ENCODE results near the gene FCHSD2. TPM values are rescaled to one million over a fixed set of nuclear protein-coding genes. Genes with fewer than 3 reads are reported as not detected.

The FCHSD2 gene
- total and polyA plus RNA-seq, 2 donors (not counting 3 experiments of a cell fraction or from before 2014, with no cell fraction given) = 20.8 to 56.9 TPM

- Histone ChIP-seq H3K9ac (replicated peaks; ENCODE audit: extremely low read depth, insufficient read depth, low read length) (no peak overlapping the region), H3K9me3 (replicated peaks; ENCODE audit: control insufficient read depth, insufficient read depth, low read length) (no peaks in the 10 kb centered on the region), H3K9me1 (replicated peaks; ENCODE audit: control insufficient read depth, extremely low read depth, insufficient read depth, low read length) (no peaks in the 10 kb centered on the region), H3K4me3 (replicated peaks in 1 of 3; ENCODE audit: insufficient read depth in 1 of 3, low read depth in 1 of 3, low read length in 3 of 3) (no peak overlapping the region), H3K27me3 (ENCODE audit: control insufficient read depth in 2 of 2, insufficient read depth in 2 of 2, low read length in 2 of 2) (no peaks in the 10 kb centered on the region), H4K20me1 (replicated peaks; ENCODE audit: control insufficient read depth, extremely low read depth, insufficient read depth, low read length) (no peaks in the 10 kb centered on the region), H3K4me2 (ENCODE audit: insufficient read depth, low read length) (no peak overlapping the region), H3K79me2 (ENCODE audit: control insufficient read depth, insufficient read depth, low read length) (peaks cover 8% of the 10 kb centered on the region), H3K4me1 (ENCODE audit: control insufficient read depth, extremely low read depth, insufficient read depth, low read length) (peaks cover 14% of the 10 kb centered on the region), H3K27ac (ENCODE audit: insufficient read depth, low read depth, low read length) (no peak overlapping the region), H2AFZ (ENCODE audit: low read depth, low read length) (no peak overlapping the region), H3K36me3 (ENCODE audit: control insufficient read depth in 2 of 2, extremely low read depth in 1 of 2, insufficient read depth in 2 of 2, low read length in 2 of 2) (no peaks in the 10 kb centered on the region)
- dilution Hi-C loops (cut with MboI; ENCODE audit: extremely low pct_ligation_motif_present, low sequenced_read_pairs) = no loop called here
- ChIA-PET CTCF (no interaction called here), POLR2A (no interaction called here)
- intact Hi-C loops (cut with micrococcal nuclease) = no loop called here
- TF ChIP-seq JUN (IDR thresholded peaks at IDR 0.05; ENCODE audit: borderline replicate concordance, insufficient read depth, insufficient read length, low read depth) (no peak), GATA2 (IDR thresholded peaks at IDR 0.05; ENCODE audit: insufficient read depth, insufficient read length, low read depth, low read length) (no peak), FOS (IDR thresholded peaks at IDR 0.05; ENCODE audit: borderline replicate concordance, insufficient read depth, low read length) (no peak), POLR2AphosphoS5 (IDR thresholded peaks at IDR 0.05; ENCODE audit: insufficient read depth, low read depth, low read length) (no peak), MAX (IDR thresholded peaks at IDR 0.05; ENCODE audit: insufficient read depth, insufficient read length) (no peak), POLR2A (IDR thresholded peaks at IDR 0.05; ENCODE audit: low read depth, low read length) (no peak), MYC (IDR thresholded peaks at IDR 0.05; ENCODE audit: low read depth, low read length) (no peak), CTCF (IDR thresholded peaks at IDR 0.05; ENCODE audit: extremely low read depth in 1 of 2, insufficient read depth in 1 of 2, low read depth in 1 of 2, low read length in 2 of 2) (no peak), EZH2 (IDR thresholded peaks at IDR 0.05; ENCODE audit: borderline replicate concordance, low read depth, low read length, severe bottlenecking) (no peak)
- no peak for DNase-seq (ENCODE audit: low read depth, low spot score)
- FAIRE-seq = no peak
- no TSS peak for BruUV-seq (replicated peaks)
Measured at GRCh38 chr11:72943664-72944063, 198.5 kb downstream of the FCHSD2 start.

All from endothelial cell of umbilical vein (primary cell).